AG04450 (cell line): ENCODE data around the gene SYT8. TPM values are rescaled to one million over a fixed set of nuclear protein-coding genes. Genes with fewer than 3 reads are reported as not detected.
A peak's percentile ranks its signal among the peaks of the same experiment; 100 is the strongest.

Experiments
- CTCF ChIA-PET: fragments of 300-600, 350-600 bp; formaldehyde crosslinking; extraction: SDS; loops from one replicate; lab custom pipeline; 2022; ENCODE audit warnings: antibody characterized with exemption, inconsistent platforms; lab: Charles Lee
- POLR2A ChIA-PET: fragments of 350-600 bp; formaldehyde crosslinking; extraction: SDS; loops from one replicate; lab custom pipeline; 2021; ENCODE audit warnings: antibody characterized with exemption, inconsistent platforms; lab: Yijun Ruan, JAX
- DNase-seq: peaks from one replicate; pipeline ENCODE4 v3.0.0-alpha.2; 2011; ENCODE audit warnings: low read depth, low spot score
- H3K27ac ChIP-seq: one replicate; pipeline ENCODE4 v1.5.1; 2012; ENCODE audit warnings: low read depth, low read length, control low read depth
- H3K27me3 ChIP-seq: one replicate; pipeline ENCODE4 v1.6.0; 2012; ENCODE audit warnings: low read length; ENCODE audit not compliant: control insufficient read depth, insufficient read depth
- H3K4me3 ChIP-seq: 2 replicates; pipeline ENCODE4 v1.5.1; 2011; ENCODE audit warnings: mild to moderate bottlenecking, low read depth, low read length, control low read depth
- H3K9me3 ChIP-seq: 2 replicates; pipeline ENCODE4 v1.5.1; 2012; ENCODE audit warnings: low read length; ENCODE audit not compliant: control insufficient read depth, insufficient read depth
- CTCF ChIP-seq: IDR thresholded peaks from 2 replicates; pipeline ENCODE4 v1.5.1; 2011; ENCODE audit warnings: low read depth, low read length, control low read depth, inconsistent platforms
- polyA plus RNA-seq: library from polyadenylated mRNA; depleted of rRNA; stranded (reverse); fragments of >200 nt; gene quantifications from 2 replicates; pipeline ENCODE4 v1.2.3, GENCODE V29; 2011

Gene SYT8
- polyA plus RNA-seq, 1 experiment, result not detected

- H3K9me3 ChIP-seq, result peaks cover 5% of the 10 kb centered on the region; the same call in 1 of the 2 replicates
- peaks cover 11% of the 10 kb centered on the region for H3K27me3 ChIP-seq
- TF ChIP-seq CTCF, result no peak
- CTCF ChIA-PET, result interaction anchor here (1.0 kb wide), 1 partner anchor 120 kb away, joined by 3 read pairs; no protein-coding TSS in a partner anchor
- POLR2A ChIA-PET, result no interaction called here
- no peak overlapping the region for H3K27ac ChIP-seq
- no peak for DNase-seq
- no peak overlapping the region for H3K4me3 ChIP-seq
These were observed 45.3 kb downstream of the SYT8 start for GRCh38 chr11:1879941-1880720.

GRCh38 chr11:1880746-1881441 is 46.1 kb downstream of the SYT8 start:
- no peak for TF ChIP-seq CTCF
- Histone ChIP-seq H3K27me3 (peaks cover 11% of the 10 kb centered on the region), H3K4me3 (no peak overlapping the region), H3K27ac (no peak overlapping the region), H3K9me3 (peaks cover 5% of the 10 kb centered on the region; the same call in 1 of the 2 replicates)
- no peak for DNase-seq
- ChIA-PET POLR2A (no interaction called here), CTCF (interaction anchor here (3.3 kb wide), 2 partner anchors 121 to 270 kb away, joined by 24 to 47 read pairs; no protein-coding TSS in a partner anchor)

GRCh38 chr11:1881442-1882264 is 46.9 kb downstream of the SYT8 start:
- Histone ChIP-seq H3K4me3 (no peak overlapping the region), H3K27me3 (peaks cover 11% of the 10 kb centered on the region), H3K27ac (no peak overlapping the region), H3K9me3 (peaks cover 3% of the 10 kb centered on the region; the same call in 1 of the 2 replicates)
- CTCF ChIA-PET, result interaction anchor here (0.5 to 3.3 kb wide), 36 partner anchors 9 to 275 kb away, joined by 3 to 47 read pairs (median 5); partner anchors contain the start of genes PRR33 and TNNT3
- no peak for DNase-seq
- TF ChIP-seq CTCF, result no peak
- POLR2A ChIA-PET, result interaction anchor here (0.5 to 1.1 kb wide), 2 partner anchors 67 to 502 kb away, joined by 3 to 8 read pairs; no protein-coding TSS in a partner anchor

- H3K27me3 ChIP-seq, result peaks cover 13% of the 10 kb centered on the region
- ChIA-PET CTCF (interaction anchor here (0.5 to 3.3 kb wide), 37 partner anchors 9 to 274 kb away, joined by 3 to 47 read pairs (median 5); partner anchors contain the start of genes PRR33 and TNNT3), POLR2A (interaction anchor here (0.5 to 1.1 kb wide), 2 partner anchors 66 to 501 kb away, joined by 3 to 8 read pairs; no protein-coding TSS in a partner anchor)
- DNase-seq, result peak; percentile 15
- no peak overlapping the region for H3K4me3 ChIP-seq
- TF ChIP-seq CTCF, result peak; percentile 86
- no peak overlapping the region for H3K27ac ChIP-seq
- no peaks in the 10 kb centered on the region; the same call in 1 of the 2 replicates for H3K9me3 ChIP-seq
These were observed 47.8 kb downstream of the SYT8 start for GRCh38 chr11:1882265-1883238.
